IPS DF 4.7 (cell line): ENCODE results near the gene SLC35D3.
"Not testable (repeated sequence)": the region's sequence is repeated elsewhere in the genome, so short reads cannot be mapped to it uniquely, and the experiment has no call there.

Experiments
- DNase-seq: peaks from one replicate; pipeline ENCODE4 v3.0.0-alpha.2; 2013; ENCODE audit warnings: low spot score; ENCODE audit errors: extremely low read depth

The SLC35D3 gene, protein sequence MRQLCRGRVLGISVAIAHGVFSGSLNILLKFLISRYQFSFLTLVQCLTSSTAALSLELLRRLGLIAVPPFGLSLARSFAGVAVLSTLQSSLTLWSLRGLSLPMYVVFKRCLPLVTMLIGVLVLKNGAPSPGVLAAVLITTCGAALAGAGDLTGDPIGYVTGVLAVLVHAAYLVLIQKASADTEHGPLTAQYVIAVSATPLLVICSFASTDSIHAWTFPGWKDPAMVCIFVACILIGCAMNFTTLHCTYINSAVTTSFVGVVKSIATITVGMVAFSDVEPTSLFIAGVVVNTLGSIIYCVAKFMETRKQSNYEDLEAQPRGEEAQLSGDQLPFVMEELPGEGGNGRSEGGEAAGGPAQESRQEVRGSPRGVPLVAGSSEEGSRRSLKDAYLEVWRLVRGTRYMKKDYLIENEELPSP

DNA sequence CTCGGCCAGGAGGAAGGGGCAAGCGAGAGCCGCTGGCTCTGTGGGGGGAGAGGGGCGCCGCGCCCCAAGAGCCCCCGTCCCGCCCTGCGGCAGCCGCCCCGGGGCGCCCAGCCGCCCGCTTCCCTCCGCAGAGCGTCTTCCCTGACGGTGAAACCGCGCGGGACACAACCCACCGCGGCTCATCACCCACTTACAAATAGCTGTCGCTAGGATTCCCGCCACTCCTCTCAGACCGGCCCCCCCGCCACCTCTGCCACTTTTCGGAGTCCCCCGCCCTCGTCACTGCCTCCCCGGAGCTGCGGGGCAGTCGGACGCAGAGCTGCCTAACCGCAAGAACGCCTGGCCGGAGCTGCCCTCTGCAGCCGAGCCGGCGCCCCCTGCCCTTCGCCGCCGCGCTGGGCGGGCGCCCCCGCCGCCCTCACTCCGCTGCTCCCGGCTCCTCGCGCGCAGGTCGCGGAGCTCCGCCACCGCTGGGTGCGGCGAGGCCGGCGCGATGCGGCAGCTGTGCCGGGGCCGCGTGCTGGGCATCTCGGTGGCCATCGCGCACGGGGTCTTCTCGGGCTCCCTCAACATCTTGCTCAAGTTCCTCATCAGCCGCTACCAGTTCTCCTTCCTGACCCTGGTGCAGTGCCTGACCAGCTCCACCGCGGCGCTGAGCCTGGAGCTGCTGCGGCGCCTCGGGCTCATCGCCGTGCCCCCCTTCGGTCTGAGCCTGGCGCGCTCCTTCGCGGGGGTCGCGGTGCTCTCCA is at the start of gene SLC35D3:
Gene SLC35D3 (plus strand): TSS at position 366 of the 749 bp plus-strand sequence. CDS start 128 bp downstream, at position 494.
- DNase-seq, result no peak

DNA sequence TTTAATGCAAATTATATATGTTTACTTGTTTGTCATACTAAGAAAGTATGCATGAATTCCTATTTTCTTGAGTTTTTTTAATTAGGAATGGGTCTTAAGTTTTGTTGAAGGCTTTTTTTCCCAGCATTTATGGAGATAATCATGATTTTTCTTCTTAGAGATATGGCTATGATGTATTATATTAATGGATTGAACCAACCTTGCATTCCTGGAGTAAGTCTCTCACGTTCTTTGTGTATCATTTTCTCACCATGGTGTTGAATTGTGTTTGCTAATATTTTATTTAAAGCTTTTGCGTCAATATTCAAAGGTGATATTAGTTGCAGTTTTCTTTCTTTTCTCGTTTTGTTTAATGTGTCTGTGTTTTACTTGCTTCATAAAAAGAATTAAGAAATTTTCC is 48.4 kb upstream of the SLC35D3 start:
- no peak for DNase-seq

DNA sequence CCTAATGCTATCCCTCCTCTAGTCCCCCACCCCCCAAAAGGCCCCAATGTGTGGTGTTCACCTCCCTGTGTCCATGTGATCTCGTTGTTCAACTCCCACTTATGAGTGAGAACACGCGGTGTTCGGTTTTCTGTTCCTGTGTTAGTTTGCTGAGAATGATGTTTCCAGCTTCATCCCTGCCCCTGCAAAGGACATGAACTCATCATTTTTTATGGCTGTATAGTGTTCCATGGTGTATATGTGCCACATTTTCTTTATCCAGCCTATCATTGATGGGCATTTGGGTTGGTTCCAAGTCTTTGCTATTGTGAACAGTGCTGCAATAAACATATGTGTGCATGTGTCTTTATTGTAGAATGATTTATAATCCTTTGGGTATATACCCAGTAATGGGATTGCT is 45.6 kb upstream of the SLC35D3 start:
- not testable (repeated sequence) for DNase-seq

DNA sequence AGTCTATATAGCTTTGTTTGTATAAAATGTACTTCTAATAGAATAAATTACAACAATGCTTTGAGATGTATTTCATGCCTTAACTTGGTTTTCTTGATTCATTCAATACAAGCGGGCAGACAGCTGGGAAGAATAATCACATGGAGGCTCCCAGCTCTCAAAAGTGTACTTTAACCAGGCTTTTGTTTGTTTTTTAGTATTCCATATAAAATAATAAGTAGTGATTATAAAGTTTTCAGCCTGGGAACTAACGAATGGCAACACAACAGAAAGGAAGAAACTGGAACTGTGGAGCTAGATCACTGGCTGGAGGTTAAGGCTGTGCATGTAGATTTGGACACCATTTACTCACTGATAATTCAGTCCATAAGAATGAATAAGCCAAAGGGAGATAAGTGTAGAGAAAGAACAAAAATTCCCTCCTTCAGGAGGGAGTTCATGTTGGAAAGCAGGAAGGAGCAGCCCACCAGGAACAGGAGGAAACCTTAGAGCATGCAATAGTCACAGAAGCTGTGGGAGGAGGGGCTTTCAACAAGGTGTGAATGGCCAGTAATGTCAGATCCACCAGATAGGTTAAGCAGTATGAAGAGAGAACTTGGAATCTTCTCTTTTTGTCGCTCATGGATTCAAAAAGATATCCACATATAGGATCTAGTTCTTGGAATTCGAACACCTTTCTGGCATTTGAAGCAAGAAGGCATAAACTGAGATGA is 41.2 kb upstream of the SLC35D3 start:
- DNase-seq, result no peak

DNA sequence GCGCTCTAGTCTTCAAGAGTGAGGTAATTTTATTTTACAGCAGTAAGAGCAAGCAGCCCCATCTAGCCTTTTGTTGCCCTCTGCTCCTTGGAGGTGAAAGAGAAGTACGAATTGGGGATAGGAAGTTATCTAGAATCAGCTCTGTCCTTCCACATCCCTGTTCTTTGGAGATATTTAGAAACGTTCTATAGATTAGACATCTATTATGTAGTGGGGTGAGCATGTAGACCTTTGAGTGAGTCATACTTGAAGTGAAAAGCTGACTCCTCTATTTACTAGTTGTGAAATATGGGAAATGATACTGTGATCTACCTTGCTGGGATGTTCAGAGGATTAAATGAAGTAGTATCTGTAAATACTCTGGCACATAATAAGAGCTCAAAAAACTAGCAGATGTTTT is 36.0 kb upstream of the SLC35D3 start:
- DNase-seq, result no peak

DNA sequence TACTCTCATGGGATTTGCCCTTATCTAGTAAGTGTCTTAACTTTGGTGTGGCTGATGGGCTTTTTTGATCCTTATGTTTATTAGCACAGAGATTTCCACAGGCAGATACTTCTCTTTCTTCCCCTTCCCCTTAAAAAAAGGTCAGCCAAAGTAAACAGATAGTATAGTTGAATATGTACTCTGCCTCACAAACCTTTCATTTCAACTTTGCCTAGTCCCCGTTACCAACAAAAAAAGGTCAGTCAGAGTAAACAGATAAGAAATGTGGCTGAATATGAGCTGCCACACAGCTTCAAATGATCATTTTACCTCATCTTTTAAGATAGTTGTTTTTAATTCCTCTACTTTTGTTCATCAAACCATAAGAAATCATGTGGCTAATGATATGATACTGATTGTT is 34.1 kb upstream of the SLC35D3 start:
- no peak for DNase-seq

DNA sequence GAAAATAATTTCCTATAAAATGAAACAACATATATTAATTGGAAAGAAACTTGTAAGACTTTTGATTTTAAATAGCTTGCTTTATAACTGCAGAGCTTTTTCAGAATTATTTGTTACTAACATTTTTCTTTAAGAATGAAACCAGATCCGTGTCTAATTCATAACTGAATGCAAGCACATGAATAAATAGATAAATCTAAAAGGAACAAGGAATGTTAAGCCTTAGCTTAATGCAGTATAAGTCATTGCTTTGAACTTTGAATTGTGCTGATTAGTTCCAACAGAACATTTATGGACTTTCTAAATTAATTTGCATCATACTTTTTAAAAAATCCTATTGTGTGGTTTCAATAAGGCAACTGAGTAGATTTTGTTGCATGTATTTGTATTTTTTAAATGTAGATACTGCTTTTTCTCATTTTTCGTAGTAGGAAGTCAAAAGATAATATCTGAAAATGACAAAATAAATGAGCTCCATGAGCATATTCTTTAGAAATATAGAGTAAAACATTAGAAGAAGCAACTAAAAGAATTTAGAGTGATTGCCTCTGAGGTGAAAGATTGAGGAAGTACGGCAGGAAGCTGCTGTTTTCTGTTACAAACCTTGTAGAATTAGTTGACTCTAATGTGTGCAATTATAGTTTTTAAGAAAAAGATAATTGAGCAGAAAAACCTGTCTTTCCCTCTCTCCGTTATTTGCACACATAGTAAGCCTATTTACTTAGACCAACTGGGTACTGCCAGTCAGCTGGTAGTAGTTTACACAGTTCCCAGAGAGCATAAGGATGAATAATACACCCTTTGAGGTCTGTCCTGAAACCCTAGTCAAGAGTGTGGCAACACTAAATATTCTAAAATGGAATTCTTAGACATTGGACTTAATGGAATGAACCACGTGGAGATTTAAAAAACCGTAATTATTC is 32.6 kb upstream of the SLC35D3 start:
- no peak for DNase-seq

DNA sequence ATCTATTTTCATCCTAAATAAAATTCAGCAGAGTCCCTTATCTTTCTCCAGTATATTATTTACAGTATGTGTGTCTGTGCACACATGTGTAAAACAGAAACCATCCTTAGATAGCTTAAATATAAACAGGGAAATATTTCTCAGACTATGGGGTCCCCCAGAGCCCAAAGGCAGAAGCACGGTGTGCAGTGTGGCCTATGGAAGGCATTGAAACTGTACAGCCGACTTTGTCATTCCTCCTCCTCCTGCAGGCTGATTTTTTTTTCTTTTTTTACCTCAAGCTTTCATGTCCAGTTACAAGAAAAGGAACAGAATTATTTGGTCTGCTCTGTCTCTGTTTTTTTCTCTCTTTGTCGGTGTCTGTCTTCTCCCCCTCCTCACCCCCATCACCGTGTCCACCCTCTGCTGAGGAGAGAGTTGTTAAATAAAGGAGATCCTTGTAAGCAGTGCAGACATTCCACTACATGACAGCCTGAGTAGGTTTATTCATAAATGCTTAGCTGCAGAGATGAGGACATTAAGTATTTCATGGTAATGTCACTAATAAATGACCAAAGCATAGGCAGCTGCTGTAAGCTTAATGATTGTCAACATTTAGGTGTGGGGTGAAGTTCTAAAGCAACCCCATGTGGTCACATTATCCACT is 31.8 kb upstream of the SLC35D3 start:
- DNase-seq, result no peak

DNA sequence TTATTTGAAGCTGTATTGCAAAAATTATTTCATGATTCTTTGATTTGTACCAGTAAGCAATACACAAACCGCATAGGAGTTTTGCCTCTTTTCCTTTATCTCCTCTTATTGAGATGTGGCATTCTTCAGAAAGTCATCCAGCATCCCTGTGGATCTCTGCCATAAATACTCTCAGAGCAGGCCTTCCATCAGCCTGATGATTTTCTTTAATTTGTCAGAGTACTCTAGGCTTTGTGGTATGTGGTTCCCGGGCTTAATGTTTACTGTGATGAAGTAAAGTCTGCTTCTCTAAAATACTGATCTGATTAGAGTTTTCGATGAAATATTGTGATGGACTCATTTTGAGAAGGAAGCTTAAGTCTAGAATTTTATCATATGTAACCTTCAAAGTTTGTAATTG is 31.1 kb upstream of the SLC35D3 start:
- no peak for DNase-seq

DNA sequence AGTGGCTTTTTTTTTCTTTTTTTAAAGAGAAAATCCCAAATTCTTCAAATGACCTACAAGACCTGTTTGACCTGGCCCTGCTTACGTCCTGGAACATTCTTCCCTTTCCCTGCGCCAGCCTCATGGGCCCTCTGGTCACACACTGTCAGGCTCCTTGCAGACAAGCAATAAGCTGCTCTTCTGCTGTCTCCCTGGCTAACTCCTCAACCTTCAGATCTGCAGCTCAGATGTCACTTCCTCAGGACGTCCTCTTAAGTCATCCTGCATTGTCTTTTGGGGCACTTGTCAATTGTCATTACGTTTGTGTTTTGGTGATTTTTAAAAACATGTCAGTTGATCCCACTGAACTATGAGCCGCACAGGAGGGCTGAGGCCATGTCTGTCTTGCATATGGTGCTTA is 28.9 kb upstream of the SLC35D3 start:
- DNase-seq, result no peak

DNA sequence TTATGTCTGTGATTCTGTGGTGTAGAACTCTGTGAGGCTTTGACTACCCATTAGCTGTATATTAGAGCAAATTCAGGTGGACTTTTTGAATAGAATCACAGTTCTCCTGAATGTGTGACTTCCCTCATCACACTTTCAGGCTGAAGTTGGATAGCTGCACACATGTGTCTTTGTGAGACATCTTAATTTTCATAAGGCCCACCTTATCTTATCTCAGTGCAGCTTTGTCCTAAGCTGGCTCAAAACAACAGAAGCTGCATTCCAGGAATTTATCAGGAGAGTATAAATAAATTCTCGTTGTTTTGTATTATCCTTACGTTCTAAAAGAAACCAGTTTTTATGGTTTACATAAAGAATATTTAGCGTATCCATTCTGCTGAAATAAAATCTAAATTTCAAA is 26.2 kb upstream of the SLC35D3 start:
- no peak for DNase-seq

DNA sequence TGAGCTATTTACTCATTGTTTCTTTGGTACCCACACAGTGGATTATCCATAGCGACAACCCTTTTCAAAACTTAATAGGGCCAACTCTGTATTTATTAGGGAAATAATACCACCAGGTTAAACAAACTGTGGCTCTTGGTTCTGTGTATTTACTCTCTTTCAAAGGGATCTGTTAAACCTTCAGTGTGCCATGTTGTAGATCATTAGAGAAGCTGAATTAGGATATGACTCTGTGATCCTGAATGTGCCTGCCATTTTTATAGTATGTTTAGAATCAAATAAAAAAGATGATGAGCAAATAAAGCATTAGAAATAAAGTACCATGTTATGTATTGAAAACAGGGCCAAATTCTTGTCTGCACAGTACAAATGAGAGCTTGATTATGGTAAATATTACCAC is 25.0 kb upstream of the SLC35D3 start:
- DNase-seq, result no peak

DNA sequence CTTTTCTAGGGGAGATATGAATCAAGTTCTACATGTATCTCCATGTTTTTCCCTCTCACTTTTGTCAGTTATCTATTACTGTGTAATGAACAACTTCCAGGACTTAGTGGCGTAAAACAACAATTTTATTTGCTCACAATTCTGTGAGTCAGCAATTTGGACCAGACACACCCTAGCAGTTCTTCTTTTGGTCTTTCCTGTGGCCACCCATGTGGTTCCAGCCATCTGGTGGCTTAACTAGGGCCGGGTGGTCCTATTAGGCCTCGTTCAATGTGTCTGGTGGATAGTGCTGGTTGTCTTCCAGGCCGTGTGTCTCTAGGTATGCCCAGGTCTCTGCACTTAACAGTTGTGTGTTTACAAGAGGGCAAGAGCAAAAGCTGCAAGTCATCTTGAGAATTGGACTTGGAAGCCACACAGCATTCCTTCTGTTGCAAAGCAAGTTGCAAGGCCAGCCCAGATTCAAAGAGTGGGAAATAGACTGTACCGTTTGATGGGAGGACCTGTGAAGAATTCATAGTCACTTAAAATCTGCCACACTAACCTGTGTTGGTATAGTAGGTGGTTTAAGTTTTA is 20.8 kb upstream of the SLC35D3 start:
- no peak for DNase-seq

DNA sequence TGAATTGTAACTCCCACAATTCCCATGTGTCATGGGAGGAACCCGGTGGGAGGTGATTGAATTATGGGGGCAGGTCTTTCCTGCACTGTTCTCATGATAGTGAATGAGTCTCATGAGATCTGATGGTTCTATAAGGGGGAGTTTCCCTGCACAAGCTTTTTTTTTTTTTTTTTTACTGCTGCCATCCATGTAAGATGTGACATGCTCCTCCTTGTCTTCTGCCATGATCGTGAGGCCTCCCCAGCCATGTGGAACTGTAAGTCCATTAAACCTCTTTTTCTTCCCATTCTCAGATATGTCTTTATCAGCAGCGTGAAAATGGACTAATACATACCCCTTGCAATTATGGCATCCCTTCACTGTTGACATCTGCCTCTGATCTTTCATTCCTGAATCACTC is 17.6 kb upstream of the SLC35D3 start:
- DNase-seq, result not testable (repeated sequence)

DNA sequence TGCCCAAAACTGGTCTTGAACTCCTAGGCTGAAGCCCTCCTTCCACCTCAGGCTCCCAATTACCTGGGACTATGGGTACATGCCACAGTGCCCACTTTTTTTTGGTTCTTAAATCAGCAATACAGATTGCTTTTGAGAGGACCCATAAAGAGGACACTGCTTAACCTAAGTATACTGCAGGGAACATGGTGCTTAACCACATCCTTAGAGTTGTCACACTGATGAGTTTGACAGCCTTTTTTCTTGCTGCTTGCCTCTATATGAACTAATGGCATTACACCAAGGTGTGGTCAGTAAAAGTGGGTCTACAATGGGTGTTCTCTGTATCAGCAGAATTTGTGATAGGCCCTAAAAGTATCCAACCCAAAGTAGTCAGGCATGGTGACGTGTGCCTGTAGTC is 7.2 kb upstream of the SLC35D3 start:
- DNase-seq, result no peak

DNA sequence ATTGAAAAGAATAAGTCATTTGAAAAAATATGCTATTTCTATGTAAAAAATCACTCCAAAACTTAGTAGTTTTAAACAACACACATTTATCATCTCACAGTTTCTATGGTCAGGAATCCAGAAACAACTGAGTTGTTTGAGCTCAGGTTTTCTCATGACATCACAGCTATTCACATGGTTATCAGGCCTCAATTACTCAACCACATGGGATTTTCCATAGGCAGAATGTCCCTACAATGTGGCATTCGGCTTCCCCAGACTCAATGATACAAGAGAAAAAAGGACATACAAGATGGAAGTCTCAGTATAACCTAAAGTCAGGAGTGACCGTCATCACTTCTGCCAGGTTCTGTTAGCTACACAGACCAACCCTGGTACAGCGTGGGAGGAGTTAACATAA is 3.4 kb upstream of the SLC35D3 start:
- no peak for DNase-seq

DNA sequence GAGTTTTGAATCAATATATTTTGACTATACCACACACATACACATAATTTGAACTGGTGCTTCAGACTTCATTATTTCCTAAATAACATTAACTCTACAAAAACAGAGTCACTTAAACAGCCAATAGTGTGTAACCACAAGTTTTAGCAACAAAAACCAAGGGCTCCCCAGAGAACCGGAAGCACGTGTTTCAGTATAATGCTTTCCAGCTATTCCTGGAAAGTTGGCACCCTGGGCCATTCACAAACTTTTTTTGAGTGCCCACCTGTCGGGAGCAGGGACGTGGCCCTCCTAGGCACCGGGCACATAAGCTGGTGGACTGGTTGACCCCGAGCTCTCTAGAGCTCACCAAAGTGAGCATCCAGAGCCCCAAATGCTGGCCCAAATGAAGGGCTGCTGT is 1.9 kb upstream of the SLC35D3 start:
- no peak for DNase-seq

DNA sequence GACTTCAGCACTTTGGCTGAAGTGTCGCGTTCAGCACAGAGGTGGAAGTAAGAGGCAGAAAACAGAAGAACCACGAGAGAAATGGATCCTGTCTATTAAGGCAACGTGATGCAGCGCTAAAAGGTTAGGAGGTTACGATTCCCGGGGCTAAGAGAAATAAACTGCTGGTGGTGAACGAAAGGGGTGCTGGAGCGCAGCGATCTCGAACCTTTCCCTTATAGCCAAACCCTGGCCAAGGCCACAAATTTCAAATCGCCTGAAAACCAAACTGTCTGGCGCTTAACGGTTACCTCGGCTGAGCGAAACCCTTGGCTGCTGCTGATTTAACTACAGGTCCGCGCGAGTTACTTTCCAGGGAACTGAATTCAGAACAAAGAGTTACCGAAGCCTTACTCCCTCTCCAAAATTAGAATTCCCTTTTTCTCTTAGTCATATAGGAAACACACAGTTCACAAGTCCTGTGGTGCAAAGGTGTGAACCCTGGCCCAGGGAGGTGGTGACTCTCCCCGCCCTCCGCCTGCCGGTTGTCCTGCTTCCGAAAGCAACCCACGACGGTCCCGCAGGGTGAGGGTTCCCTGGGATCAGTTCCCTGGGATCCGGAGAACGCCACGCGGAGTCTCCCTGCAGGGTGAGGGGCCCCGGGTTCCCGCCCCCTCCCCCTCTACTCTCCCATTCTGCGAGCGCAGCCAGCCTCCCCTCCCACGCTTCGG is 1.3 kb upstream of the SLC35D3 start:
- DNase-seq, result no peak

DNA sequence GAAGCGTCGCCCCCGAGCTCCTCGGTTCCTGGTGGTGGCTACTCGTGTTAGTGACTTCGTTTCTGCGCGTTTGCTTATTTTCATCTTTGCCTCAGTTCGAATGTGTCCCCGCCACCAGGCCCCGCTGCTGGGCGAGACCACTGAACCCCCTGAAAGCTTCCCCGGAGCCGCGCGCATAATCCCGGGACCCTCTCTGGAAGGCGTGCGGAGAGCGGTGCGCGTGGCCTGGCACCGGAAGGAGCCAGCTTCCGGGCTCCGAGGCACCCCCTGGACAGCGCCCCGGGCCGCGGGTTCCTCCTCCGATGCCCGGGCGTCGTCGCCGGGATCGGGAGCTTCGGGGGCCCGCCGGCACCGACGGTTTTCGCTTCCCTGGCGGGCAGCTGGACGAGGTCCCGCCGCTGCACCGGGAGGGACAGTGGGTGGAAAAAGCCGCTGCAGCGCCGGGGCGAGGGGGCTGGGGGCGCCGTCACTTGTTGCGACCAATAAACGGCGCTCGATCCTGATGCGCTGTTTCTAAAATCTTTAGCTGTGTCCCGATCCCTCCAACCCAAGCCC is 643 bp upstream of the SLC35D3 start:
- DNase-seq, result no peak
